ENCODE data around the gene SPECC1L.

SPECC1L gene

GRCh38 chr22:24436553-24436952, 165.9 kb downstream of the SPECC1L start:
- Histone ChIP-seq H3K9ac (ENCODE audit: low read length) (peak overlapping the region; percentile 32), H3K4me2 (ENCODE audit: low read depth, low read length, poor library complexity, severe bottlenecking) (peak overlapping the region; percentile 43), H3K79me2 (ENCODE audit: insufficient read depth, low read length) (peaks cover 30% of the 10 kb centered on the region)

GRCh38 chr22:24437091-24437490, 166.5 kb downstream of the SPECC1L start:
- Histone ChIP-seq H3K4me3 (ENCODE audit: insufficient read depth, low read length, poor library complexity, severe bottlenecking) (no peak overlapping the region), H3F3A (ENCODE audit: insufficient read depth) (peaks cover 42% of the 10 kb centered on the region), H3K79me2 (ENCODE audit: insufficient read depth, low read length) (peaks cover 28% of the 10 kb centered on the region), H4K20me1 (ENCODE audit: low read depth, low read length) (no peaks in the 10 kb centered on the region), H3K36me3 (ENCODE audit: low read length) (no peaks in the 10 kb centered on the region), H3K9me2 (replicated peaks; ENCODE audit: insufficient read depth, low read length) (no peaks in the 10 kb centered on the region), H2AFZ (ENCODE audit: low read depth, low read length, severe bottlenecking) (no peak overlapping the region), H3K4me2 (ENCODE audit: low read depth, low read length, poor library complexity, severe bottlenecking) (peak overlapping the region; percentile 43), H3K9ac (ENCODE audit: low read length) (peak overlapping the region; percentile 32), H3K27ac (ENCODE audit: low read depth, low read length) (peak overlapping the region; percentile 99), H3K9me3 (ENCODE audit: insufficient read depth, low read length) (no peaks in the 10 kb centered on the region), H3K27me3 (ENCODE audit: low read length) (no peaks in the 10 kb centered on the region)
- TF ChIP-seq CTCF (IDR thresholded peaks at IDR 0.05; ENCODE audit: insufficient read depth, low read length, poor library complexity, severe bottlenecking) (no peak), EZH2phosphoT487 (conservative IDR thresholded peaks at IDR 0.05; ENCODE audit: low read length) (no peak)

More at GRCh38 chr22:24436553-24436952, 165.9 kb downstream of the SPECC1L start:
- no peaks in the 10 kb centered on the region for H4K20me1 ChIP-seq (ENCODE audit: low read depth, low read length)
- no peaks in the 10 kb centered on the region for H3K9me3 ChIP-seq (ENCODE audit: insufficient read depth, low read length)
- H3K27ac ChIP-seq (ENCODE audit: low read depth, low read length) = peak overlapping the region; percentile 99
- H3K4me3 ChIP-seq (ENCODE audit: insufficient read depth, low read length, poor library complexity, severe bottlenecking) = no peak overlapping the region
- peaks cover 42% of the 10 kb centered on the region for H3F3A ChIP-seq (ENCODE audit: insufficient read depth)
- TF ChIP-seq CTCF (IDR thresholded peaks at IDR 0.05; ENCODE audit: insufficient read depth, low read length, poor library complexity, severe bottlenecking) (no peak), EZH2phosphoT487 (conservative IDR thresholded peaks at IDR 0.05; ENCODE audit: low read length) (no peak)
- no peak overlapping the region for H2AFZ ChIP-seq (ENCODE audit: low read depth, low read length, severe bottlenecking)
- H3K27me3 ChIP-seq (ENCODE audit: low read length) = no peaks in the 10 kb centered on the region
- no peaks in the 10 kb centered on the region for H3K9me2 ChIP-seq (replicated peaks; ENCODE audit: insufficient read depth, low read length)
- H3K36me3 ChIP-seq (ENCODE audit: low read length) = no peaks in the 10 kb centered on the region

- Histone ChIP-seq H2AFZ (ENCODE audit: low read depth, low read length, severe bottlenecking) (no peak overlapping the region), H3K4me3 (ENCODE audit: insufficient read depth, low read length, poor library complexity, severe bottlenecking) (no peak overlapping the region), H3K9ac (ENCODE audit: low read length) (peak overlapping the region; percentile 32), H3K9me2 (replicated peaks; ENCODE audit: insufficient read depth, low read length) (no peaks in the 10 kb centered on the region), H3K27ac (ENCODE audit: low read depth, low read length) (peak overlapping the region; percentile 99), H3K79me2 (ENCODE audit: insufficient read depth, low read length) (peaks cover 24% of the 10 kb centered on the region), H3K27me3 (ENCODE audit: low read length) (no peaks in the 10 kb centered on the region), H3K4me2 (ENCODE audit: low read depth, low read length, poor library complexity, severe bottlenecking) (peak overlapping the region; percentile 43), H4K20me1 (ENCODE audit: low read depth, low read length) (no peaks in the 10 kb centered on the region), H3K9me3 (ENCODE audit: insufficient read depth, low read length) (no peaks in the 10 kb centered on the region), H3K36me3 (ENCODE audit: low read length) (no peaks in the 10 kb centered on the region), H3F3A (ENCODE audit: insufficient read depth) (peaks cover 37% of the 10 kb centered on the region)
- no peak for TF ChIP-seq EZH2phosphoT487 (conservative IDR thresholded peaks at IDR 0.05; ENCODE audit: low read length)
- peak; percentile 31 for TF ChIP-seq CTCF (IDR thresholded peaks at IDR 0.05; ENCODE audit: insufficient read depth, low read length, poor library complexity, severe bottlenecking)
Observed at GRCh38 chr22:24437741-24438328, 167.2 kb downstream of the SPECC1L start.

All from SU-DHL-6 (cell line).